Measurements from ENCODE around the gene RABEP2.

DNA sequence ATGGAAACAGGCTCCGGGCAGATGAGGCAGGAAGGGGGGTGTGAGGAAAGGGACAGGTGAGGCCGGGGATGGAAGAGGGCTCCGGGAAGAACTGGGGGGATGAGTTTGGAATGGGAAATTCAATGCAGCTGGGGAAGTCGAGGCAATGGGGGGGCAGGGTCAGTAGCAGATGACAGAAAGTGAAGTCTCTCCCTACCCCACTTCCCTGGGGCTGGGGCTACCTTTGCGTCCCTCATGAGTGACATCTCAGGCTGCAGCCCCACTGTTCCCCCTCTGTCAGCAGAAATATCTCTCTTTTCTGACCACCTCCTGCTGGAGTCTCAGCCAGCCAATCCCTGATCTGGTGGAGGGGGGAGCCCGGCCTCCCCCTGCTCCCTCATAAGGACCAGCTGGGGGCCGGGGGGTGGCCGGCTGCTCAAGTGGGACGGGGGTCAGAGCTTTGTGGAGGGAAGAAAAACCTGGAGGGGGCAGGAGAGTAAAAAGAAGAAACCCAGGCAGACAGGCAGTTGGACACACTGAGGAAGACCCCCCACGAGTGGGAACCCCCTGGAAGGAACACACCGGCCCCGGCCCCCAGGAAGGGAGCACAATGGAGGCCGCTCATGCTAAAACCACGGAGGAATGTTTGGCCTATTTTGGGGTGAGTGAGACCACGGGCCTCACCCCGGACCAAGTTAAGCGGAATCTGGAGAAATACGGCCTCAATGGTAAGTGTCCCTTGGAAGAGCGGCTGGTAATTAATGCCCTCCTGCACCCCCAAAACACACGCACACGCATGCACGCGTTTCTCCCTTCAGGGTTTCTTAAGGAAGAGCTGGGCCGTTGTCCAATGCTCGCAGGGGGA, 46.7 kb downstream of the RABEP2 start, which contains the start of gene ATP2A1:
- no peak for TF ChIP-seq FOXM1 (IDR thresholded peaks at IDR 0.05; ENCODE audit: borderline replicate concordance)
- TF ChIP-seq ARNT (IDR thresholded peaks at IDR 0.05): no peak
- TF ChIP-seq LEF1 (IDR thresholded peaks at IDR 0.05; ENCODE audit: borderline replicate concordance): no peak
- TF ChIP-seq SUZ12 (IDR thresholded peaks at IDR 0.05): no peak
- TF ChIP-seq SP1 (IDR thresholded peaks at IDR 0.05): no peak
- TF ChIP-seq FOXA1 (IDR thresholded peaks at IDR 0.05): no peak
- TF ChIP-seq ZNF384 (IDR thresholded peaks at IDR 0.05): no peak
- no peak for TF ChIP-seq FOXK2 (IDR thresholded peaks at IDR 0.05)
- no peak for TF ChIP-seq BHLHE40 (IDR thresholded peaks at IDR 0.05; ENCODE audit: borderline replicate concordance)
- TF ChIP-seq CTBP1 (IDR thresholded peaks at IDR 0.05; ENCODE audit: borderline replicate concordance): no peak
- TF ChIP-seq NFRKB (IDR thresholded peaks at IDR 0.05): no peak
- TF ChIP-seq TARDBP (IDR thresholded peaks at IDR 0.05): no peak
- no peak for TF ChIP-seq ELF4 (IDR thresholded peaks at IDR 0.05)
- TF ChIP-seq PKNOX1 (IDR thresholded peaks at IDR 0.05): no peak
